K562 (cell line): ENCODE data around the gene NISCH. TPM values are rescaled to one million over a fixed set of nuclear protein-coding genes. Genes with fewer than 3 reads are reported as not detected.
A peak's percentile ranks its signal among the peaks of the same experiment; 100 is the strongest.

ENCODE experiments used
- CXXC5 ChIP-seq: fragments of 250-450 bp; sonication (Bioruptor Pico); IDR thresholded peaks from 2 replicates; pipeline ENCODE4 v1.8.0; 2022; ENCODE audit warnings: inconsistent platforms, mild to moderate bottlenecking, moderate library complexity
- ESRRA ChIP-seq: fragments of 450-650 bp; IDR thresholded peaks from 2 replicates; pipeline ENCODE4 v1.6.1; 2014; ENCODE audit warnings: low read depth, mild to moderate bottlenecking, moderate library complexity, borderline replicate concordance
- MCM2 ChIP-seq: fragments of 450-650 bp; IDR thresholded peaks from 2 replicates; pipeline ENCODE4 v1.6.1; 2017; ENCODE audit warnings: low read depth, mild to moderate bottlenecking
- SNIP1 ChIP-seq: fragments of 450-650 bp; IDR thresholded peaks from 2 replicates; pipeline ENCODE4 v1.7.1; 2017; ENCODE audit warnings: low read depth, mild to moderate bottlenecking
- U2AF2 ChIP-seq: fragments of 200-400 bp; formaldehyde crosslinking; optimal IDR thresholded peaks from 2 replicates; pipeline ENCODE3; 2017; ENCODE audit warnings: low read depth, mild to moderate bottlenecking, low read length
- ZFX ChIP-seq: sonication (generic); formaldehyde crosslinking; IDR thresholded peaks from 2 replicates; pipeline ENCODE4 v1.8.0; 2022; ENCODE audit warnings: mild to moderate bottlenecking, missing genetic modification reagents, moderate library complexity
- ZNF174 ChIP-seq: fragments of 250-450 bp; sonication (Bioruptor Pico); IDR thresholded peaks from 2 replicates; pipeline ENCODE4 v1.4.0; 2020; ENCODE audit warnings: mild to moderate bottlenecking
- polyA plus RNA-seq, 8 experiments: library from polyadenylated mRNA; depleted of rRNA in 4 of 8; stranded (reverse) in 5 of 8; unstranded in 3 of 8; fragments of >200 nt; fragmentation: Nextera tagmentation in 2 of 8; fragmentation: Illumina TruSeq in 1 of 8; extraction: Ambion mirVana in 2 of 8; extraction: Trizol in 1 of 8; gene quantifications; 2 replicates each; pipeline versions ENCODE4 v1.2.1 to v1.2.3, GENCODE V29; 2011 to 2014; ENCODE audit warnings: inconsistent platforms in 1 of 8, missing spikeins in 1 of 8
- total RNA-seq, 7 experiments: library from RNA; depleted of rRNA in 6 of 7; stranded (reverse); fragments of >200 nt in 6 of 7; fragmentation: Illumina TruSeq in 2 of 7; extraction: Trizol in 2 of 7; gene quantifications; 2 replicates each; pipeline versions ENCODE4 v1.2.1 to v1.2.3, GENCODE V29; 2011 to 2021; ENCODE audit warnings: low replicate concordance in 1 of 7
- TF ChIP-seq, protein P1 (sequence below): sonication (generic); formaldehyde crosslinking; IDR thresholded peaks from 2 replicates; pipeline ENCODE4 v1.8.0; 2022; ENCODE audit warnings: mild to moderate bottlenecking, missing genetic modification reagents
- TF ChIP-seq, protein P2 (sequence below), 2 experiments: fragments of 450-650 bp; IDR thresholded peaks; 2 replicates each; pipeline ENCODE4 v1.6.1; 2016; ENCODE audit warnings: mild to moderate bottlenecking in 2 of 2, borderline replicate concordance in 1 of 2, low read depth in 1 of 2, moderate library complexity in 1 of 2
- TF ChIP-seq, protein P3 (sequence below), 2 experiments: fragments of 150-350 bp in 1 of 2; IDR thresholded peaks; 2 replicates each; pipeline ENCODE4 v1.6.1; 2012 to 2016; ENCODE audit warnings: low read depth in 2 of 2, low read length in 2 of 2, mild to moderate bottlenecking in 1 of 2, moderate library complexity in 1 of 2

The NISCH gene
- total and polyA plus RNA-seq, 9 of the 15 experiments (the other 6 are each of a cell fraction or from before 2014, with no cell fraction given) = 0.44 to 43.5 (median 23.4) TPM

DNA sequence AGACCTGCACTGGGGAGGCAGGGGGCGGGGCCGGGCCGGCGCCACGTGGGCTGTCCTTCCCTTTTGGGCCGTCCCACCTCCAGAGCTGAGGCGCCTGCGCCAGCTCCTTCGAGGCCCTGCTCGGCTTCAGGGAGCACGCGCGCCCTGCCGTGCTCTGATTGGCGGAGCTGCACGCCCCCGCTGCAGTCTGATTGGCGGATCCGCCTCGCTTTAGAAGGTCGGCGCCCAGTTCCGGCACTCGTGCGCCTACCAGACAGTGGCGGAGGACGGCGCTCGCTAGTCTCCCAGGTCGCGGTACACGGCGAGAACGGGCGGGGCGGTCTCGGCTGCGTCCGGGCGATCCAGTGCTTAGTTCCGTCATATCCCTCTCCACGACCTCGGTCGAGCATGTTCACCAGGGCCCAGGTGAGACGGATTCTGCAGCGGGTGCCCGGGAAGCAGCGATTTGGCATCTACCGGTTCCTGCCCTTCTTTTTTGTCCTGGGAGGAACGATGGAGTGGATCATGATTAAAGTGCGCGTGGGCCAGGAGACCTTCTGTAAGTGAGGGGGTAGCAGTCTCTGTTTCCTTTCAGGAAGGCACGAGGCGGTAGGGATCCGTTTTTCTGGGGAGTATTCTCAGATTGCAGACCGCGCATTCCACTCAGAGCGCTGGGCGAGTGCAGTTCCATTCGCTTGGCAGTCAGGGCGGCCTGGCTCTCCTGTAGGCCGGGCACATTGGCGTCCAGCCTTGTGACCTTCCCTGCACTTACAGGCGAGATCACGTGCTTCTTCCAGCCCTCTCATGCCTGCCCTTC, 81.2 kb downstream of the NISCH start, which contains the start of gene UQCC5 (continued):
- TF ChIP-seq CXXC5 (CRISPR knock-in tag) (peak; percentile 78), SNIP1 (no peak), U2AF2 (no peak), ZNF174 (CRISPR knock-in tag) (no peak), ZFX (CRISPR knock-in tag) (peak; percentile 66), MCM2 (no peak), ESRRA (0 out of 2 replicates have a peak, but pooled peaks have one; percentile 17)
- TF ChIP-seq, protein P1, sequence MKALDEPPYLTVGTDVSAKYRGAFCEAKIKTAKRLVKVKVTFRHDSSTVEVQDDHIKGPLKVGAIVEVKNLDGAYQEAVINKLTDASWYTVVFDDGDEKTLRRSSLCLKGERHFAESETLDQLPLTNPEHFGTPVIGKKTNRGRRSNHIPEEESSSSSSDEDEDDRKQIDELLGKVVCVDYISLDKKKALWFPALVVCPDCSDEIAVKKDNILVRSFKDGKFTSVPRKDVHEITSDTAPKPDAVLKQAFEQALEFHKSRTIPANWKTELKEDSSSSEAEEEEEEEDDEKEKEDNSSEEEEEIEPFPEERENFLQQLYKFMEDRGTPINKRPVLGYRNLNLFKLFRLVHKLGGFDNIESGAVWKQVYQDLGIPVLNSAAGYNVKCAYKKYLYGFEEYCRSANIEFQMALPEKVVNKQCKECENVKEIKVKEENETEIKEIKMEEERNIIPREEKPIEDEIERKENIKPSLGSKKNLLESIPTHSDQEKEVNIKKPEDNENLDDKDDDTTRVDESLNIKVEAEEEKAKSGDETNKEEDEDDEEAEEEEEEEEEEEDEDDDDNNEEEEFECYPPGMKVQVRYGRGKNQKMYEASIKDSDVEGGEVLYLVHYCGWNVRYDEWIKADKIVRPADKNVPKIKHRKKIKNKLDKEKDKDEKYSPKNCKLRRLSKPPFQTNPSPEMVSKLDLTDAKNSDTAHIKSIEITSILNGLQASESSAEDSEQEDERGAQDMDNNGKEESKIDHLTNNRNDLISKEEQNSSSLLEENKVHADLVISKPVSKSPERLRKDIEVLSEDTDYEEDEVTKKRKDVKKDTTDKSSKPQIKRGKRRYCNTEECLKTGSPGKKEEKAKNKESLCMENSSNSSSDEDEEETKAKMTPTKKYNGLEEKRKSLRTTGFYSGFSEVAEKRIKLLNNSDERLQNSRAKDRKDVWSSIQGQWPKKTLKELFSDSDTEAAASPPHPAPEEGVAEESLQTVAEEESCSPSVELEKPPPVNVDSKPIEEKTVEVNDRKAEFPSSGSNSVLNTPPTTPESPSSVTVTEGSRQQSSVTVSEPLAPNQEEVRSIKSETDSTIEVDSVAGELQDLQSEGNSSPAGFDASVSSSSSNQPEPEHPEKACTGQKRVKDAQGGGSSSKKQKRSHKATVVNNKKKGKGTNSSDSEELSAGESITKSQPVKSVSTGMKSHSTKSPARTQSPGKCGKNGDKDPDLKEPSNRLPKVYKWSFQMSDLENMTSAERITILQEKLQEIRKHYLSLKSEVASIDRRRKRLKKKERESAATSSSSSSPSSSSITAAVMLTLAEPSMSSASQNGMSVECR (CRISPR knock-in tag) = peak; percentile 79; the same call in 1 of the 2 replicates
- TF ChIP-seq, protein P2, sequence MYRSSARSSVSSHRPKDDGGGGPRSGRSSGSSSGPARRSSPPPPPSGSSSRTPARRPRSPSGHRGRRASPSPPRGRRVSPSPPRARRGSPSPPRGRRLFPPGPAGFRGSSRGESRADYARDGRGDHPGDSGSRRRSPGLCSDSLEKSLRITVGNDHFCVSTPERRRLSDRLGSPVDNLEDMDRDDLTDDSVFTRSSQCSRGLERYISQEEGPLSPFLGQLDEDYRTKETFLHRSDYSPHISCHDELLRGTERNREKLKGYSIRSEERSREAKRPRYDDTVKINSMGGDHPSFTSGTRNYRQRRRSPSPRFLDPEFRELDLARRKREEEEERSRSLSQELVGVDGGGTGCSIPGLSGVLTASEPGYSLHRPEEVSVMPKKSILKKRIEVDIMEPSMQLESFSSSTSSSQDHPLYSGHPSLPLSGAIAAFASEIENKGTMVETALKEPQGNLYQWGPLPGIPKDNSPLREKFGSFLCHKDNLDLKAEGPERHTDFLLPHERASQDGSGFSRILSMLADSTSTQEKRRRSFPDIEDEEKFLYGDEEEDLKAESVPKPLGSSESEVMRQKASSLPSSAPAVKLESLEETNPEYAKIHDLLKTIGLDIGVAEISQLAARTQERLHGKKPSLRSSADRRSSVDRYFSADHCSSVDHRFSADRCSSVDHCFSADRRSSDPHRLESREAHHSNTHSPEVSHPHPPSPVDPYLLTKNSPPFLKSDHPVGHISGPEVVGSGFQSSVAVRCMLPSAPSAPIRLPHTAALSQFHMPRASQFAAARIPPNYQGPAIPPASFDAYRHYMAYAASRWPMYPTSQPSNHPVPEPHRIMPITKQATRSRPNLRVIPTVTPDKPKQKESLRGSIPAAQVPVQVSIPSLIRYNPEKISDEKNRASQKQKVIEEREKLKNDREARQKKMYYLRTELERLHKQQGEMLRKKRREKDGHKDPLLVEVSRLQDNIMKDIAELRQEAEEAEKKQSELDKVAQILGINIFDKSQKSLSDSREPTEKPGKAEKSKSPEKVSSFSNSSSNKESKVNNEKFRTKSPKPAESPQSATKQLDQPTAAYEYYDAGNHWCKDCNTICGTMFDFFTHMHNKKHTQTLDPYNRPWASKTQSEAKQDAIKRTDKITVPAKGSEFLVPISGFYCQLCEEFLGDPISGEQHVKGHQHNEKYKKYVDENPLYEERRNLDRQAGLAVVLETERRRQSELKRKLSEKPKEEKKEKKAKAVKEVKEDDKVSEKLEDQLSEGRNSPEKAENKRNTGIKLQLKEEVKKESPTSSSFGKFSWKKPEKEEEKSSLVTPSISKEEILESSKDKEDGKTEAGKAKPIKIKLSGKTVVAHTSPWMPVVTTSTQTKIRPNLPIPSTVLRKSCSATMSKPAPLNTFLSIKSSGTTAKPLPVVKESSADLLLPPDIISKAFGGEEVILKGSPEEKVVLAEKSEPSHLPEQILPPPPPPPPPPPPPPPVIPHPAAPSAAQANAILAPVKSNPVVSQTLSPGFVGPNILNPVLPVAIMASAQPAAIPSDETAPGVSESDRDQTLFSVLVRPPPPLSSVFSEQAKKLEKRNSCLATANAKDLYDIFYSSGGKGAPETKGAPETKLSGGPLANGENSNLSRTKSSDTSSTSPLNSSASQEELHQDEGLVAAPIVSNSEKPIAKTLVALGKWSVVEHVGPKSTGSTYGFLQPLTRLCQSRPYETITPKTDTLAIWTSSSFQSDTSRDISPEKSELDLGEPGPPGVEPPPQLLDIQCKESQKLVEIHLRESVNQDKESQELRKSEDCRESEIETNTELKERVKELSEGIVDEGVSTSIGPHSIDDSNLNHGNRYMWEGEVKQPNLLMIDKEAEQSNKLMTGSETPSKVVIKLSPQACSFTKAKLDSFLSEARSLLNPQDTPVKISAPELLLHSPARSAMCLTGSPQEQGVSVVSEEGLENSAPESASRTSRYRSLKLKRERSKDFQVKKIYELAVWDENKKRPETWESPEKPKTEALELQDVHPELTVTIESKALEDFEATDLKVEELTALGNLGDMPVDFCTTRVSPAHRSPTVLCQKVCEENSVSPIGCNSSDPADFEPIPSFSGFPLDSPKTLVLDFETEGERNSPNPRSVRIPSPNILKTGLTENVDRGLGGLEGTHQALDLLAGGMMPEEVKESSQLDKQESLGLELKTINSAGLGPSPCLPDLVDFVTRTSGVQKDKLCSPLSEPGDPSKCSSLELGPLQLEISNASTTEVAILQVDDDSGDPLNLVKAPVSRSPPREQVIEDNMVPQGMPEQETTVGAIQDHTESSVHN (IDR thresholded peaks at IDR 0.05; ENCODE audit: borderline replicate concordance in 1 of 2, low read depth in 1 of 2) = no peak
- TF ChIP-seq, protein P3, sequence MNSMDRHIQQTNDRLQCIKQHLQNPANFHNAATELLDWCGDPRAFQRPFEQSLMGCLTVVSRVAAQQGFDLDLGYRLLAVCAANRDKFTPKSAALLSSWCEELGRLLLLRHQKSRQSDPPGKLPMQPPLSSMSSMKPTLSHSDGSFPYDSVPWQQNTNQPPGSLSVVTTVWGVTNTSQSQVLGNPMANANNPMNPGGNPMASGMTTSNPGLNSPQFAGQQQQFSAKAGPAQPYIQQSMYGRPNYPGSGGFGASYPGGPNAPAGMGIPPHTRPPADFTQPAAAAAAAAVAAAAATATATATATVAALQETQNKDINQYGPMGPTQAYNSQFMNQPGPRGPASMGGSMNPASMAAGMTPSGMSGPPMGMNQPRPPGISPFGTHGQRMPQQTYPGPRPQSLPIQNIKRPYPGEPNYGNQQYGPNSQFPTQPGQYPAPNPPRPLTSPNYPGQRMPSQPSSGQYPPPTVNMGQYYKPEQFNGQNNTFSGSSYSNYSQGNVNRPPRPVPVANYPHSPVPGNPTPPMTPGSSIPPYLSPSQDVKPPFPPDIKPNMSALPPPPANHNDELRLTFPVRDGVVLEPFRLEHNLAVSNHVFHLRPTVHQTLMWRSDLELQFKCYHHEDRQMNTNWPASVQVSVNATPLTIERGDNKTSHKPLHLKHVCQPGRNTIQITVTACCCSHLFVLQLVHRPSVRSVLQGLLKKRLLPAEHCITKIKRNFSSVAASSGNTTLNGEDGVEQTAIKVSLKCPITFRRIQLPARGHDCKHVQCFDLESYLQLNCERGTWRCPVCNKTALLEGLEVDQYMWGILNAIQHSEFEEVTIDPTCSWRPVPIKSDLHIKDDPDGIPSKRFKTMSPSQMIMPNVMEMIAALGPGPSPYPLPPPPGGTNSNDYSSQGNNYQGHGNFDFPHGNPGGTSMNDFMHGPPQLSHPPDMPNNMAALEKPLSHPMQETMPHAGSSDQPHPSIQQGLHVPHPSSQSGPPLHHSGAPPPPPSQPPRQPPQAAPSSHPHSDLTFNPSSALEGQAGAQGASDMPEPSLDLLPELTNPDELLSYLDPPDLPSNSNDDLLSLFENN (IDR thresholded peaks at IDR 0.05; ENCODE audit: low read depth in 2 of 2, low read length in 2 of 2) = 0 out of 4 replicates have a peak, but pooled peaks of 1 of the 2 experiments have one; percentile 33
